D721Med (cell line): Measurements from ENCODE around the gene PSTPIP1.

Source experiments
- DNase-seq: peaks from one replicate; pipeline ENCODE4 v3.0.0; 2011; ENCODE audit warnings: low spot score; ENCODE audit not compliant: insufficient read length
- FAIRE-seq: peaks from 2 replicates; lab custom pipeline; 2011; peaks lifted over from hg19 to GRCh38; lab: Jason Lieb, UNC
- TF ChIP-seq, protein P1 (sequence below): IDR thresholded peaks from 2 replicates; pipeline ENCODE4 v1.5.1; 2012; ENCODE audit warnings: mild to moderate bottlenecking, control low read depth; ENCODE audit not compliant: insufficient read depth; ENCODE audit errors: missing control alignments

The PSTPIP1 gene

DNA sequence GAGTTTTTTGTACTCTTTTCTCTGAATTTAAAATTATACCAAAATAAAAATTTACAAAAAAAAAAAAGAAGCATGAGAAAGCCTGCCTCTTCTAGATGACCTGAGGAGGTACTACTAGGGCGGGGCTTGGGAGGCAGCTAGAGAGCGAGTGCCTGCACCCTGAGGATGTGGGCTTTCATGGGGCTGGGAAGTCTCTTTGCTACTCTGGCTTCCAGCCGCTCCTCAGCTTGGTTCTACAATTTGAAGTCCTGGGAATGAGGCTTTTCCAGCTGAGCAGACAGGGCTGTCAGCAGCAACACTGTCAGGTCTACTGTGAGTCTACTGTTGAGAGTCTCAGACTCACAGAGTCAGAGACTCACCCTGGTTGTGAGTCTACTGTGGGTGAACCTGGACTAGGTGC lies 8.2 kb upstream of the PSTPIP1 start:
- DNase-seq (no peak), FAIRE-seq (no peak)
- TF ChIP-seq, protein P1, sequence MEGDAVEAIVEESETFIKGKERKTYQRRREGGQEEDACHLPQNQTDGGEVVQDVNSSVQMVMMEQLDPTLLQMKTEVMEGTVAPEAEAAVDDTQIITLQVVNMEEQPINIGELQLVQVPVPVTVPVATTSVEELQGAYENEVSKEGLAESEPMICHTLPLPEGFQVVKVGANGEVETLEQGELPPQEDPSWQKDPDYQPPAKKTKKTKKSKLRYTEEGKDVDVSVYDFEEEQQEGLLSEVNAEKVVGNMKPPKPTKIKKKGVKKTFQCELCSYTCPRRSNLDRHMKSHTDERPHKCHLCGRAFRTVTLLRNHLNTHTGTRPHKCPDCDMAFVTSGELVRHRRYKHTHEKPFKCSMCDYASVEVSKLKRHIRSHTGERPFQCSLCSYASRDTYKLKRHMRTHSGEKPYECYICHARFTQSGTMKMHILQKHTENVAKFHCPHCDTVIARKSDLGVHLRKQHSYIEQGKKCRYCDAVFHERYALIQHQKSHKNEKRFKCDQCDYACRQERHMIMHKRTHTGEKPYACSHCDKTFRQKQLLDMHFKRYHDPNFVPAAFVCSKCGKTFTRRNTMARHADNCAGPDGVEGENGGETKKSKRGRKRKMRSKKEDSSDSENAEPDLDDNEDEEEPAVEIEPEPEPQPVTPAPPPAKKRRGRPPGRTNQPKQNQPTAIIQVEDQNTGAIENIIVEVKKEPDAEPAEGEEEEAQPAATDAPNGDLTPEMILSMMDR, result no peak

DNA sequence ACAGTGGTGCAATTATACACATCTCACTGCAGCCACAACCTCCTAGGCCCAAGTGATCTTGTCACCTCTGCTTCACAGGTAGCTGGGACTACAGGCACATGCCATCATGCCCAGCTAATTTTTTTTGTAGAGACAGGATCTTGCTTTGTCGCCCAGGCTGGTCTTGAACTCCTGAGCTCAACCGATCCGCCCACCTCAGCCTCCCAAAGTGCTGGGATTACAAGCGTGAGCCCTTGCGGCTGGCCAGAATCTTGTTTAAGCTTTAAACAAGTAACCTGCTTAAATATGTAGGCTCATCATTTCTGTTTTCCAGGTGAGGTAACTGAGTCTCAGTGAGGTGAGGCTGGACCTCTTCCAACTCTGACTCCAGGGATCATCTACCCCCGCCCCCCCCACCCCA lies 7.7 kb upstream of the PSTPIP1 start:
- TF ChIP-seq, protein P1, result no peak
- DNase-seq (no peak), FAIRE-seq (no peak)

DNA sequence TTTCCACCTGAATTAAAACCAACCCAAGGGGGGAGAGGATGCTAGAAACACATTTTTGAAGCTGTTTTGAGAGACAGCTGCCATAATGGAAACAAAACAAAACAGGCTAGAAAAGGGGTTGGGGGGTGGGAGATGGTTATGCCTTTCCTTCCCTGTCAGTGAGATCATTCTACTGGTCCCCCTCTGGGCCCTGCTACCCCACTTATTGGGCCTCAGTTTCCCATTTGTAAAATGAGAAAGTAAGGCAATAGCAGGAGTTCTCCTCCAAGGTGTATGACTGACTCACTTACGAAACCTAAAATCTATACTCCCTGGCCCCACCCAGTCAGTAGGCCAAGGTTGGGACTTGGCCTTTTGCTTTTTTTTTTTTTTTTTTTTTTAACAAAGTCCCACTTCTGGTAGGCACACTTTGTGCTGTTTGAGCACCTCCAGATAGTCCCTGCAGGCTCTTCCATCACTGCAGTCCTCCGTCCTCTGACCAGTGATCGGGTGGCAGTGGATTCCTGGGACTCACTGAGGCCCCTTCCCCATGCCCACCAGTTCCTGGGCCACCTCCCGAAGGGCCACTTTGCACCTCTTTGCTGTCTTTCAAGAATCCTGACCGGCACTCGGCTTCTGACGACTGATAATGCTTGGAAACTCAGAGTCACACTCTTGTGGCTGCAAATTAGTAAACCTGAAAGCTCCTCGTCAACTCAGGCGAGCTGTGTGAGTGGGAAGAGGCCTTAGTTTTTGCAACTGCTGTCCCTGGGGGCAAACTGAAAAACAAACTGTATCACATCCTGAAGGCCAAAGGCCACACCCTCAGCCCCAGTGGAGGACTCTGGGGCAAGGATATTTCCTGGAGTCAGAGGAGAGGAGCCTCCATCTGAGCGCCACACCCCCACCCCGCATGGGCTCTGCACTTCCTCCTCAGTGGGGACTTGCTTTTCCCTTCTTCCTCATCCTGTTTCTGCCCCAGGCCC lies 6.7 kb upstream of the PSTPIP1 start:
- no peak for DNase-seq
- FAIRE-seq, result no peak
- TF ChIP-seq, protein P1, result no peak

DNA sequence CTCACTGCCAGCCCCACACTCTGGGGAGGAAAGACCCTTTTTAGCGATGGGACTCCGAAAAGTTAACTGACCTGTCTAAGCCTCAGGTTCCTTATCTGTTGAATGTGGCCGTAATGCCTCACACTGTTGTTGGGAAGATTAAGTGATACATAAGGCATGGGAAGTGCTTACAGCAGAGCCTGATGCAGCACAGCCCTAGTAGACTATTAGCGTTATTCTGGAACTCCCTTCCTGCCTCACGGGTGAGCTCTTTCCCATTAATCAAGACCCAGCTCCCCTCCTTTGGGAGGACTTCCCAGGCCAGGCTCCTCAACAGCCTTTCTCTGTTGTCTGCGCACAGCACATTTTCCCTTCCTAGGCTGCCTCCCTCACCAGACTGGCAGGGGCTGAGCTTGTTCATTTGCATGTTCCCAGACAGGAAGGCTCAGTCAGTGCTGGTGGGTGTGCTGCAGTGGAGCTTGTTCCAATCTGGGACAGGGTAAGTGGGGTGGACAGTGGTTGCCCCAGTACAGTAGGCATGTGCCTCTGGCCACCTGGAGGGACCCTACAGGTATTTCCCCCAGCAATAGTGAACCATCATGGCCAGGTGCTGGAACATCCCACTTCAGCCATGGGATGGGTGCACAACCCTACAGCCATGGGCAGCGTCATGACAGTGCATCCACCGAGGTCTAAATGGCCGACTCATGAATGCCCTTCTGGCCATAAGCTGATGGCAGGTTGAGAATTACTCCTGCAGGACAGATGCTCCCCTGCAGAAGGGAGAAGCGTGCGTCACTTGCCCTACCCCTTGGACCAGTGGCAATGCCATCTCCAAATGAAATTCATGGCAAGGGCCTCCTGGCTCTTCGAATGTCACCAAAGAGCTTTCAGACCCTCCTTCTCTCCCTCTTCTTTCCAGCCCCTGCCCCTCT lies 5.8 kb upstream of the PSTPIP1 start:
- FAIRE-seq (no peak), DNase-seq (no peak)
- TF ChIP-seq, protein P1, result no peak

DNA sequence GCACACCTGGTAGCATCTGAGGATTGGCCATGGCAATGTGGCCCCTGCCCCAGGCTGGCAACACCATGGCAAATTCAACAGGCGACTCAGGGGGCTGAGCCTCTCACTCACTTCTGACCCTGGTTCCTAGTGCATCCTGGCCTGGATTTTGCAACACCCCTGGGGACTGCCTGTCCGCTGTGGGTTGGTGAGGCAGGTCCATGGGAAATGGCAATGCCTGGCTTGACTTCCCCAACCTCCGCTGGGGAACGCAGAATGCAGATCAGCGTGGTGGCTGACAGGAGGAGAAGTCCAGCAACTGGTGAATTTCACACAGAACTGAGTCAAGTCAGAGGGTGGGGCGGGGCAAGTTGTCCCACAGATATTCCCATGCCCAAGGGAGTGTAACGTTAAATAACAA lies 3.9 kb upstream of the PSTPIP1 start:
- no peak for FAIRE-seq
- no peak for DNase-seq
- TF ChIP-seq, protein P1, result no peak

DNA sequence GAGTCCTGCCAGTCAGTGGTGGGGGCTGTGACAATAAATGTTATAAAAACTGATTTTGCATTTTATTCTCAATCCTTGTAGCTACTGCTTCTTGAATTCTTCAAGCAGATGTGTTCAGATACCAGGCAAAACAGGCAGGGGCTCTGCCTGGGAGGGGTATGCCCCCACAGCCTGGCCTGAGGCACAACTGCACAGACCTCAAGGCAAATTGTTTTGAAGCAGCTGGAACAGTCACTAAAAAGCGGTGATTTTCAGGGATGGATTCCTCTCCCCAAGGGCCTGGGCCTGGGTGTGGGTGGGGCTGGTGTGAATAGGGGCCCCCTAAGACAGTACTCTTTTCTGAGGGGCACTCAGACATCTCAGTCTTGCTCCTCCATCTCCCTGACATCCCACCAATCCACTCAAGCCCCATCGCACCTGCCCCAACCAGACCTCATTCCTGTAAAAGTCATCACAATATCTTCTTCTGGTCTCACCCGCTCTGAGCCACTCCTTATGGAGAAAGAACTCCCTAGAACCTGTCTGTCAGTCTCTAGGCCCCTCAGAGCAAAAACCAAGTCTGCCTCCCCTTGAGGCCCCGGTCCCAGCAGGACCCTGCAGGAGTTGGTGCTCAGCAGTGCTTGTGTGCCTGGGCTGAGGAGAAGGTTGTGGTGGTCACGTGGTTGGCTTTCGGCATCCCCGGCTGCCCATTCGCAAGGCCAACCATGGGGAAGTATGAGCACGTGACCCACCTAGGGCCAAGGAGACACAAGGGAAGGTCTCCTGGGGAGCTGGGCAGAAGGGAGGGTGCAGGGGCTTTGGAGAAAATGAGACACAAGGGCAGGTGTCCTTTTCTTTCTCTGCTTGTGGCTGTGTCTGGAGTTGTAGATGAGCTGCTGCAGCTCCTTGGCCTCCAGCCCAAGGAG lies 2.9 kb upstream of the PSTPIP1 start:
- TF ChIP-seq, protein P1, result no peak
- no peak for DNase-seq
- FAIRE-seq, result no peak
